ENCODE results near the gene KLRC4.
"Not testable (repeated sequence)": the region's sequence is repeated elsewhere in the genome, so short reads cannot be mapped to it uniquely, and the experiment has no call there.

KLRC4 gene

DNA sequence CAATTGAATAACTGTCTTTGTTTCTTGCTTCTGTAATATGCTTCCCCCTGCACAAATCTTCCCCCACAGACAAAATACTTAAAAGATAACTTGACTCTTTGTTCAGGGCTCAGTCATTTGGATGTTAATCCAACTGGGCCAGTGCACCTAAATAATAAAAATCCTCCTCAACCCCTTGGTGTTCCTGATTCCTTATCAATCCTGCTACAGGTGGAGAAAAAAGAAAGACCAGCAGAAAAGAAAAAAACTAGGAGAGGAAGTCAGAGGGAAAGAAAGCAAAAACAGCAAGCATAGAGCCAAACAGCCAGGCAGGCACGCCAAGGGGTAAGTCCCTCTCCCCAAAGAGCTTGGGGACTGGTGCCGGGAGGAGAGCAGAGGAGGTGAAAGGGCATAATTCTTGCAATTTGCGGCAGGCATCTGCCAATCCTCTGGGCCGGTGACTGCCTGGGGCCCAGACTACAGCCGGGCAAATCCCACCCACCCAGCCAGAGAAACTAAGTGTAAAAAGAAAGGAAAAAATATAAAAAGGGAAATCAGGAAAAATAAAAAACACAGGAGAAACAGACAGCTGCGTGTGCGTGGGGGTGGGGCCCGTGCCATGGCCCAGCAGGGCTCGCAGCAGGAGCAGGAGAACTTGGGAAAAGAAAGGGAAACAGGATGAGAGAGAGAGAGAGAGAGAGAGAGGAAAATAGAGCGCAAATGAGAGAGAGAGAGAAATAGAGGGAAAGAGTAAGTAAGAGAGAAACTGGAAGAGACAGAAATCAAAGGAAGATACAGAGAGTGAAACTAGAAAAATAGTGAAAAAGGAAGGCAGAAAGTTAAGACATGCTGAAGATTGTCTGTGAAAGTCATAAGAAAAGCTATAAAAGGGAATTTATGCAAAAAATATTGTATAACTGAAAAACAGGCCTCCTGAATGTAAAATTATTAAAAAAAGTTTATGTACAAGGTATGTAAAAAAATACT is 41.1 kb downstream of the KLRC4 start:
- H3K4me1 ChIP-seq (ENCODE audit: control insufficient read depth, insufficient read depth, low read length, unreplicated experiment), result peaks cover 24% of the 10 kb centered on the region
- no peaks in the 10 kb centered on the region for H3K36me3 ChIP-seq (ENCODE audit: insufficient read depth, low read length)
- H3K79me2 ChIP-seq (ENCODE audit: control insufficient read depth, insufficient read depth, low read length, unreplicated experiment), result no peaks in the 10 kb centered on the region
- no peak overlapping the region for H3K27ac ChIP-seq (ENCODE audit: low read depth, low read length)
- H2AFZ ChIP-seq (ENCODE audit: low read length, unreplicated experiment), result peak overlapping the region; percentile 51
- H3K27me3 ChIP-seq (ENCODE audit: insufficient read depth, low read length), result no peaks in the 10 kb centered on the region
- no peak overlapping the region for H3K4me3 ChIP-seq (ENCODE audit: low read depth, low read length)

DNA sequence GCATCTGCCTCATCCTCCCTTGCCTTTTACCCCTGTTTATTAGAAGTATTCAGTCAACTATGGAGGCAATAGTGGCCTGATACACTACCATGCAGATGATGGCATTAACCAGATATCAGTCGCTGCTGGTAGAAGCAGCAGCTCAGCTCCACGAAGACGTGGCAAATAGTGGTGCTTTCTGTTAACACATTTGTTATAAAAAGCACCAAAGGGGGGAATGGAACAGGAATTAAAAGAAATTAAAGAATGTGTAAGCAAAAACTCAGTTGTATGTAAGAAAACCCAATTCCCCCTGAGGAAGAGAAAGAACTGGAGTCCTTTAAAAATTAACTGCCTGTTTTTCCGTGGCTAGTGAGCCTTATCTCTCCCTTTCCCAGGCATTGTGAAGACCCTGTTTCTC is 41.8 kb downstream of the KLRC4 start:
- H3K27me3 ChIP-seq (ENCODE audit: insufficient read depth, low read length); H3K4me3 ChIP-seq (ENCODE audit: low read depth, low read length); H3K36me3 ChIP-seq (ENCODE audit: insufficient read depth, low read length); H3K79me2 ChIP-seq (ENCODE audit: control insufficient read depth, insufficient read depth, low read length, unreplicated experiment); H3K27ac ChIP-seq (ENCODE audit: low read depth, low read length); H2AFZ ChIP-seq (ENCODE audit: low read length, unreplicated experiment): not testable (repeated sequence)
- peaks cover 27% of the 10 kb centered on the region for H3K4me1 ChIP-seq (ENCODE audit: control insufficient read depth, insufficient read depth, low read length, unreplicated experiment)

GRCh38 chr12:10366875-10367274 is 42.7 kb downstream of the KLRC4 start:
- H3K4me1 ChIP-seq (ENCODE audit: control insufficient read depth, insufficient read depth, low read length, unreplicated experiment), result peaks cover 26% of the 10 kb centered on the region
- no peaks in the 10 kb centered on the region for H3K79me2 ChIP-seq (ENCODE audit: control insufficient read depth, insufficient read depth, low read length, unreplicated experiment)
- H3K27me3 ChIP-seq (ENCODE audit: insufficient read depth, low read length), result no peaks in the 10 kb centered on the region
- no peak overlapping the region for H3K27ac ChIP-seq (ENCODE audit: low read depth, low read length)
- H3K4me3 ChIP-seq (ENCODE audit: low read depth, low read length), result no peak overlapping the region
- H3K36me3 ChIP-seq (ENCODE audit: insufficient read depth, low read length), result no peaks in the 10 kb centered on the region
- peak overlapping the region; percentile 97 for H2AFZ ChIP-seq (ENCODE audit: low read length, unreplicated experiment)

DNA sequence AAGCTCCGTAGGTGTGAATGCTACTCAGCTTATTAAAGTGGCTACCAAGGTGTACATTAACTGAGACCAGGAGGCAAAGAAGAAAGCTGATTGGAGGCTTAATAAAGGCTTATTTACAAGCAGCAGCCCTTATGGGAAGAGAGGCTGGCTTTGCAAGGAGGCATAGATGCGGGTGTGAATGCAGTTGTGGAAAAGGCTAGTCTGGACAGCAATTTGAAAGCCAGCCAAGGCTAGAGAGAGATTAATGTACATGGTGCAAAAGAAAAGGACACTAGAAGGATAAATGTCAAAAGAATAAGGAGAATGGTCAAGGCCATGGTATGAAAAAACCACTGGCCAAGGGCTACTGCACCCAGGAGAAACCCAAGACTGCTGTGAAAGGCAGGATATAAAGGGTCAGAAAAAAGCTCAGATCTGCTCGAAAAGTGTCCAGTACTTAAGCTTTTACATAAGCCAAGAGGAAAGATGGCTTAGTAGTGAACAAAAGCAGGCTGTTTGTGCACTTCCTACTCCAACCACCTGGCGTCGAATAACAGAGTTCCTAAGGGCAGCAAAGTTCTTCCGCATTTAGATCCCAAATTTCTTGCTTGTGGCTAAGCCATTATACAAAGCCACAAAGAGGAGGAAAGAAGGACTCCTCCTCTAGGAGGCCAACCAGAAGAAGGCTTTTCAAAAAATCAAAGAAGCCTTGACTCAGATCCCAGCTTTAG is 43.7 kb downstream of the KLRC4 start:
- H2AFZ ChIP-seq (ENCODE audit: low read length, unreplicated experiment), result peak overlapping the region; percentile 97
- H3K36me3 ChIP-seq (ENCODE audit: insufficient read depth, low read length), result no peaks in the 10 kb centered on the region
- H3K27ac ChIP-seq (ENCODE audit: low read depth, low read length), result peak overlapping the region; percentile 85; the same call in 1 of the 2 replicates
- H3K4me3 ChIP-seq (ENCODE audit: low read depth, low read length), result peak overlapping the region; percentile 90
- H3K79me2 ChIP-seq (ENCODE audit: control insufficient read depth, insufficient read depth, low read length, unreplicated experiment), result no peaks in the 10 kb centered on the region
- no peaks in the 10 kb centered on the region for H3K27me3 ChIP-seq (ENCODE audit: insufficient read depth, low read length)
- H3K4me1 ChIP-seq (ENCODE audit: control insufficient read depth, insufficient read depth, low read length, unreplicated experiment), result peaks cover 31% of the 10 kb centered on the region

- Histone ChIP-seq H3K36me3 (ENCODE audit: insufficient read depth, low read length) (no peaks in the 10 kb centered on the region), H3K4me1 (ENCODE audit: control insufficient read depth, insufficient read depth, low read length, unreplicated experiment) (peaks cover 31% of the 10 kb centered on the region), H3K4me3 (ENCODE audit: low read depth, low read length) (peak overlapping the region; percentile 90), H3K27me3 (ENCODE audit: insufficient read depth, low read length) (no peaks in the 10 kb centered on the region), H3K79me2 (ENCODE audit: control insufficient read depth, insufficient read depth, low read length, unreplicated experiment) (no peaks in the 10 kb centered on the region), H2AFZ (ENCODE audit: low read length, unreplicated experiment) (peak overlapping the region; percentile 97), H3K27ac (ENCODE audit: low read depth, low read length) (peak overlapping the region; percentile 85)
These were observed 44.5 kb downstream of the KLRC4 start for GRCh38 chr12:10364815-10365622.

DNA sequence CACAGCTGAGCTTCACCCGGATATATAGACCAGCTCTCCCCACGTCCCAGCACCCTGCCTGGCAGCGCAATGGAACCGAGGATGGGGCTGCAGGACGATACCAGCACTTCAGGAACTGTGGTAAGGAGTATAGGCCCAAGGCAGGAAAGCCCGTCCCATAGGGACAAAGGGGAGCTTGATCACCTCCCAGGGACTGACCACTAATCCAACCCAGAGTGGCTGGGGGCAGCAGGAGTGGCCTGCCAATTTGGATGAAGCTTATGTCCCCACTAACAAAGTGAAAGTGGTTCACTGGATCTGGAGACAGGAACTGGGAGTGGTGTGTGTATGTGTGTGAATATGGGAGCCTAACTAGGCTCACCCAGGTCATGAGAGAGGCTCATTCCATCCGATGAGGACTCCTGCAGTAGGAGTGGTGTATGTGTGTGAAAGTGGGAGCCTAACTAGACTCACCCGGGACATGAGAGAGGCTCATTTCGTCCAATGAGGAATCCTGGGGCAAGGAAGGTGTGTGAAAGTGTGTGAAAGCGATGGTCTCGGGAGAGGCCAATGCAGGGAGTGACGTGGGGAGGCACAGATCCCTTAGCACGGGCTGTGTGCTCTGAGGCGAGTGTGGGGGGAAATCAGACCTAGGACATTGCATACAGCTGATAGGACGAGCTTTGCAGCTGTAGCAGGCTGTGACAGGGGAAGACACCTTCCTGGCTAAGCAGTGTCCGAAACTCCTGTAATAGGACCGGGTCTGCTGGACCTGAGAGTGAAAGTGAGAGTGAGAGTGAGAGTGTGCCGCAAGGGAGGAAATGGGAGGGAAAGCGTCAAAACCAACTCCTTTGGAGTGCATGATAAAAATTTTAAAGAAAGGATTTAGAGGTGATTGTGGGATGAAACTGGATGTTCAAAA is 45.4 kb downstream of the KLRC4 start:
- H3K4me1 ChIP-seq (ENCODE audit: control insufficient read depth, insufficient read depth, low read length, unreplicated experiment), result peaks cover 31% of the 10 kb centered on the region

DNA sequence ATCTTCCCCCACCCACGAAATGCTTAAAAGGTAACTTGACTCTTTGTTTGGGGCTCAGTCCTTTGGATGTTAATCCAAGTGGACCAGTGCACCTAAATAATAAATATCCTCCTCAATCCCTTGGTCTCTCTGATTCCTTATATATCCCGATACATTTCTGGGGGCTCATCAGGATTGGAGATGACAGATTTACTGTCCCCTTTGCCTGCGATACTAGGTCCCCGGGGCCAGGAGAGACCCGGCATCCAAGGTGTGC is 46.0 kb downstream of the KLRC4 start:
- Histone ChIP-seq H3K79me2 (ENCODE audit: control insufficient read depth, insufficient read depth, low read length, unreplicated experiment) (no peaks in the 10 kb centered on the region), H3K27ac (ENCODE audit: low read depth, low read length) (peak overlapping the region; percentile 85), H3K27me3 (ENCODE audit: insufficient read depth, low read length) (no peaks in the 10 kb centered on the region), H3K36me3 (ENCODE audit: insufficient read depth, low read length) (no peaks in the 10 kb centered on the region), H3K4me3 (ENCODE audit: low read depth, low read length) (peak overlapping the region; percentile 90), H2AFZ (ENCODE audit: low read length, unreplicated experiment) (peak overlapping the region; percentile 96), H3K4me1 (ENCODE audit: control insufficient read depth, insufficient read depth, low read length, unreplicated experiment) (peaks cover 31% of the 10 kb centered on the region)

More for the DNA sequence above, 45.4 kb downstream of the KLRC4 start:
- H3K36me3 ChIP-seq (ENCODE audit: insufficient read depth, low read length), result no peaks in the 10 kb centered on the region
- peak overlapping the region; percentile 90 for H3K4me3 ChIP-seq (ENCODE audit: low read depth, low read length)
- peak overlapping the region; percentile 85 for H3K27ac ChIP-seq (ENCODE audit: low read depth, low read length)
- H3K27me3 ChIP-seq (ENCODE audit: insufficient read depth, low read length), result no peaks in the 10 kb centered on the region
- no peaks in the 10 kb centered on the region for H3K79me2 ChIP-seq (ENCODE audit: control insufficient read depth, insufficient read depth, low read length, unreplicated experiment)
- peak overlapping the region; percentile 96 for H2AFZ ChIP-seq (ENCODE audit: low read length, unreplicated experiment)

GRCh38 chr12:10362828-10363657 is 46.5 kb downstream of the KLRC4 start:
- Histone ChIP-seq H2AFZ (ENCODE audit: low read length, unreplicated experiment) (peak overlapping the region; percentile 96), H3K4me1 (ENCODE audit: control insufficient read depth, insufficient read depth, low read length, unreplicated experiment) (peaks cover 31% of the 10 kb centered on the region), H3K27ac (ENCODE audit: low read depth, low read length) (no peak overlapping the region), H3K79me2 (ENCODE audit: control insufficient read depth, insufficient read depth, low read length, unreplicated experiment) (no peaks in the 10 kb centered on the region), H3K4me3 (ENCODE audit: low read depth, low read length) (peak overlapping the region; percentile 90; the same call in 1 of the 2 replicates), H3K36me3 (ENCODE audit: insufficient read depth, low read length) (no peaks in the 10 kb centered on the region), H3K27me3 (ENCODE audit: insufficient read depth, low read length) (no peaks in the 10 kb centered on the region)

DNA sequence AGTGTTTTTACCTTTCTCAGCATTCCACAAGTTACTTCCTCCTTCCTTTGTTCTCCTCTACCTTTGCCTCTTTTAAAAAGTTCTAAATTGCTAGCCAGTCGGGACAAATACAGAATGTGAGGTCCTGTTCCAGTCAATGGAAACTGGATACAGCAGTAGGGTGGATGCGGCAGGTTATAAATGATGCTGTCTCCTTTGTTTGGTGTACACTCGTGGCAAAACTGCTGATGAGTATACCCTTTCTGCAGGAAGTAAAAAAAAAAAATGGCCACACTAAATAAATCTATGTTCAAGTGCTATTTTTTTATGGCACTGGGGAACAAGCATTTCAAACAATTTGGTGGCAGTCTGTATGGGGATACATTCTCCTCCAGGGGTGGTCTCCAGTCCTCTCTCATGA is 47.2 kb downstream of the KLRC4 start:
- H3K4me3 ChIP-seq (ENCODE audit: low read depth, low read length), result no peak overlapping the region
- peaks cover 31% of the 10 kb centered on the region for H3K4me1 ChIP-seq (ENCODE audit: control insufficient read depth, insufficient read depth, low read length, unreplicated experiment)
- no peak overlapping the region for H2AFZ ChIP-seq (ENCODE audit: low read length, unreplicated experiment)

More for the DNA sequence above, 47.2 kb downstream of the KLRC4 start:
- Histone ChIP-seq H3K27me3 (ENCODE audit: insufficient read depth, low read length) (no peaks in the 10 kb centered on the region), H3K36me3 (ENCODE audit: insufficient read depth, low read length) (no peaks in the 10 kb centered on the region), H3K27ac (ENCODE audit: low read depth, low read length) (no peak overlapping the region), H3K79me2 (ENCODE audit: control insufficient read depth, insufficient read depth, low read length, unreplicated experiment) (no peaks in the 10 kb centered on the region)

Measured in ACC112 (cell line).